ENCODE results near the gene FYCO1.

FYCO1 gene

GRCh38 chr3:45869638-45870037 lies 126.0 kb downstream of the FYCO1 start:
- in situ Hi-C loops (cut with MboI; ENCODE audit: low sequenced_read_pairs) = no loop called here

GRCh38 chr3:45868650-45869049 lies 127.0 kb downstream of the FYCO1 start:
- in situ Hi-C loops (cut with MboI; ENCODE audit: low sequenced_read_pairs) = no loop called here

GRCh38 chr3:45868213-45868612 lies 127.4 kb downstream of the FYCO1 start:
- in situ Hi-C loops (cut with MboI; ENCODE audit: low sequenced_read_pairs) = no loop called here

All from HL-60/S4 treated with phorbol 12-myristate 13-acetate at 8.2 ng/mL for 4 days and 3 days (cell line).